GM18508 (cell line): Measurements from ENCODE around the gene CNOT11.

Experiments used
- ATAC-seq: cut with Tn5 transposase; IDR thresholded peaks from one replicate; pipeline ENCODE4 v1.9.1; 2021; ENCODE audit warnings: moderate number of reproducible peaks; ENCODE audit not compliant: insufficient read depth, unreplicated experiment

CNOT11 gene

DNA sequence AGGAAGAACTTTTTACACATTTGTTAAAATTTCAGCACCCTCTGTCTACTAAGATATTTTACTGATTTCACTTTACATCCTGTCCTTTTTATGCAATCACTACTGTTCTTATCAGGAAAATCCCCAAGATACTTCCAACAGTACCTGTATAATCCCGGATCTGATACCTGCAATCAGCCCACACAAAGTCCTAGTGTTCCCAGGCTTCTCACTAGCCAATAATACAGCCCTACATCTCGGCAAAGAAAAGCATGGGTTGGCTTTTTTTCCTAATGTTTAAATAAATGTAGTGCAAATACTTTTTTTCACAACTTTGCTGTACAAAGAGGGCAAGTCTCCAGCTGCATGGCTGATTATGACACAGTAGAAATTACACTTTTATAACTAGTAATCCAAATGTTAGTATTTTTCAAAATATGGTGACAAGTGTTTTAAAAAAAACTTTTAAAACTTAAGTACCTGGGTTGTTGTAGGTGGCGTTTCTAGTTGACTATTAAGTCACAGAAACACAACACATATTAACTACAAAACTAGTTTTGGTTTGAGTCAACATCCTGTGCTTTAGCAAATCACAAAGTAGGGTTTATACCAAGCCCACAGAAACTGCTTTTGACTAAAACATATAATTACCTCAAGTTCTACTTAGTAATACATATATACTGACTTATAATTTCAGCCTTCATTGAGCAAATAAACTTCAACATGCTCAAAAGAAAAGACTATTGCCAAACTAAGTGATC lies 19.5 kb downstream of the CNOT11 start:
- peak; percentile 51 for ATAC-seq

- no peak for ATAC-seq
Observed at GRCh38 chr2:101273056-101273455, 20.4 kb downstream of the CNOT11 start.

DNA sequence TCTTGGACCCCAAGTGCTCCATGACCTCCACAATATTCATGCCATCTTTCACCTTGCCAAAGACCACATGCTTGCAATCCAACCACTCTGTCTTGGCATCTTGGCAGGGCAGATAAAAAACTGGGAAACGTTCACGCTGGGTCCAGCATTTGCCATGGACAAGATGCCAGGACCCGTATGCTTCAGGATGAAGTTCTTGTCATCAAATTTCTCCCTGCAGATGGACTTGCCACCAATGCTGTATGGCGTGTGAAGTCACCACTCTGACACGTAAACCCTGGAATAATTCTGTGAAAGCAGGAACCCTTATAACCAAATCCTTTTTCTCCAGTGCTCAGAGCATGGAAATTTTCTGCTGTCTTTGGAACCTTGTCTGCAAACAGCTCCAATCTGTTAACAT lies 21.5 kb downstream of the CNOT11 start:
- no peak for ATAC-seq

DNA sequence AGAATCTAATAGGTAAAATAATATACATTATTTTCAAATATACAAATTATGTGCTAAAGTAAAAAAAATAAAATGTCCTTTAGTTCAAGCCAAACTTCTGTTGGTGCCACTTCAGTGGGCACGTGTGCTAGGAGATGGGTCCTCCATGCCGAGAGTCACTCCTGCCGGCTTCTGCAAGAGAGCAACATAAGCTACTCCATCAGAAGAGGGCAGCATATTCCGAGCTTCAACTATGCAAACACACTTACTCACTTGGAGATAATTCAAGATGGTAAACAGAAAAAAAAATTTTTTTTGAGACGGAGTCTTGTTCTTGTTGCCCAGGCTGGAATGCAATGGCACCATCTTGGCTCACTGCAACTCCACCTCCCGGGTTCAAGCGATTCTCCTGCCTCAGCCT lies 24.4 kb downstream of the CNOT11 start:
- no peak for ATAC-seq

GRCh38 chr2:101278925-101279324 lies 26.2 kb downstream of the CNOT11 start:
- ATAC-seq: no peak

DNA sequence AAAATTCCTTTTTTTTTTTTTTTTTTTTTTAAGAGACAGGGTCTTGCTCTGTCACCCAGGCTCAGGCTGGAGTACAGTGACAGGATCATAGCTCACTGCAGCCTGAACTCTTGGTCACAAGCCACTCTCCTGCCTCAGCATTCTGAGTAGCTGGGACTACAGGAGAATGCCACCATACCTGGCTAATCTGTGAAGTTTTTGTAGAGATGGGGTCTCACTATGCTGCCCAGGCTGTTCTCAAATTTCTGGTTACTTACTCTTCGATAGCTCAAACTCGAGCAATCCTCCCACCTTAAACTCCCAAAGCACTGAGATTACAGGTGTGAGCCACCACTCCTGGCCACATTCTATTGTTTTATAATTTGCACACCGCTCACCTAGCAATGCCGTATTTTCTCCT lies 28.8 kb downstream of the CNOT11 start:
- no peak for ATAC-seq

DNA sequence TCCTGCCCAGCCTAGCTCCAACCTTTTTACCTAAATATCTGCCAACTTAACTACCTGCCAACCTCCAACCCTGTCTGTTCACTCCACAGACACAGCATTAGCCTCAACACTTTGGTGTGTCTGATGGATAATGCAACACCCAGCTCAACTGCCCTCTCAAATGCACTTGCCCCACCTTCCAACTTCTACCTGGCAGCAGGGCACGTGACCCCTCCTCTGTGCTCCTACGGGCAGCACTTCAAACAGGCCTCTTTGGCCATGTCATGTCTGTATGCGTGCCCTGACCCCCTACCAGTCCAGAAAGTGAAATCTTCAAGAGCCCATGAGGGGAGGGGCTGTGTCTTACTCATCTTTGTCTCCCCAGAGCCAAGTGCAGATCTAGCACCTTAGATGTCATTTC lies 30.3 kb downstream of the CNOT11 start:
- no peak for ATAC-seq

DNA sequence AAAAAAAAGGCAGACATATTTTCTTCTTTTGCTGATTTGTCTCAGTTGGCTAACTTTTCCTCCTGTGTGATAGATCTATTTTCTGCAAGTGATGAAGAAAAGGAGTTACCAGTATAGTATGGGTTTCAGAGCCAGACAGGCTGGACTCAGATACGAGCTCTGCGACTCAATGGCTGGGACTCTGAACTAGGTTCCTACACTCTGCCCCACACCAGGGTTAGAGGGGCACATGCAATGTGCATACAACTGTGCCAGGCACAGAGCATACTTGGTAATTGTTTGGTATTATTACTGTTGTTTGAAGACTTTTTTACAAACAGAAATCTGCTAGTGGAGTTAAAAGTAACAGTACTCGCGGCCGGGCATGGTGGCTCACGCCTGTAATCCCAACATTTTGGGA lies 34.0 kb downstream of the CNOT11 start:
- ATAC-seq: no peak

DNA sequence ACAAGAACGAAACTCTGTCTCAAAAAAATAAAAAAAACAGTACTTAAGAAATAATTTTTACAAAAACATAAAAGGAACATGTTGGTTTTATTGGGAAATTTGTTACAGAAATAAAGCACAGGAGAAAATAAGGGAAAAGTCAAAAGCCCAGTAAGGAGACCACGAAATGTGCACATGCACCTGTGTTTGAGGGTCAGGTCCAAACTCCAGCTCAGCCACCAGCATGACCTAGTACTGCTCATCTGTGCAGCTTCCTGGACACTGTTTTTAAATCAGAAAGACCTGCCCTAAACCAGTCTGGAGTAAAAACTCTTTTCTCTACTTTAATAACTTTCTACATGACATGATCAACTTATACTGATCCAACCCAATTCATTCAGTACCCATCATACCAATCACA lies 34.6 kb downstream of the CNOT11 start:
- no peak for ATAC-seq

DNA sequence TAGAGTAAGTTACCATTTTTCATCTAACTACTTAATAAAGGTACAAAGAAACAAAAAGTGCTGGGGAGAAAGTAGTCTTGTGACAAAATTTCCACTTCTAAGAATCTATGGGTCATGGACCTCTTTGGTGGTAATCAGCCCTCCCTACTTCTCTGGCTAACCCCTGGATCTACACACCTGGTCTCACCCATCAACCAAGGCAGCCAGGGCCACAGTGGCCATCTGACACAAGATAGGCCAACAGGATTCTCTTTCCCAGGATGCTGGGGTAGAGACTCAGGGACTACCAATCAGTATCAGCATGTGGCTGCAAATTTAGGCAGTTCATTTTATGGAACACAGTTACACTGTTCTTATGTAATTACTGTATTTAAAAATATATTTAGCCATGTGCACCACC lies 38.0 kb downstream of the CNOT11 start:
- no peak for ATAC-seq

DNA sequence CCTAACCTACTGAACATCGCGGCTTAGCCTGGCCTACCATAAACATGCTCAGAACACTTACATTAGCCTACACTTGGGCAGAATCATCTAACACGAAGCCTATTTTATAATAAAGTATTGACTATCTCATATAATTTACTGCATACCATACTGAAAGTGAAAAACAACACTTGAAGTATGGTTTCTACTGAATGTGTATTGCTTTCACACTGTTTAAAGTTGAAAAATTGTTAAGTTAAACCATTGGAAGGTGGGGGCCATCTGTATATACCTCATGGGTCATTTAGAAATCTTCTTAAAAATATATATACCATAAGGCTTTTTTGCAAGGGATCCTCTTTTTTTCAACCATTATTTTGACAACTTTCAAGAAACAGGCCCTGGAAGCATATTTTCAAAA lies 39.3 kb downstream of the CNOT11 start:
- ATAC-seq: no peak

DNA sequence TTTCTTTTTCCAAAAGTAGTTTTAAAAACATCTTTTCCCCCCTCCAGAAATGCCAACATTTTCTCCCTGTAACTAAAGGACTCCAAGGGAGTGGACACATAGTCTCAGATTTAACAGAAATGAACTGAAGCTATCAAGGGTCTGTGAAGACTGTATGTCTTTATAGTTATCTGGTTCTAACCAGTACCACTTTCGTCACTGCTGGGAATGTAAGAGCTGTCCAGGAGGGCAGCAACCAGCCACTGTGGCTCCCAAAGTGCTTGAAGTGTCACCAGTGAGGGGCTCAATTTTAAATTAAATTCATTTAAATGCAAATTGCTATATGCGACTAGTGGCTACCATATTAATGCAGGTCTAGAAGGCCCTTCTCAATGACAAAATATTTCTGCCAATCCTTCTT lies 40.9 kb downstream of the CNOT11 start:
- ATAC-seq: no peak

- ATAC-seq: no peak
Observed at GRCh38 chr2:101294861-101295260, 42.2 kb downstream of the CNOT11 start.

DNA sequence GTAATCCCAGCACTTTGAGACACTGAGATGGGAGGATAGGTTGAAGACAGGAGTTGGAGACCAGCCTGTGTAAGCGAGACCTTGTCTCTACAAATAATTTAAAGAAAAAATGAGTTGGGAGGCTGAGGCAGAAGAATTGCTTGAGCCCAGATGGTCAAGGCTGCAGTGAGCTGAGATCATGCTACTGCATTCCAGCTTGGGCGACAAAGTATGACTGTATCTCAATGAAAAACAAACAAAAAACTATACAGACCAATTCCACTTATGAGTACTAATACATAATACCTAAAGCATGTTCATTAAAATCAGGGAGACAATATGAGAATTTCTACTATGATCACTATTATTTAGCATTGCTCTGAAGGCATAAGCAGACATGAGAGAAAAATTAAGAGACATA lies 43.2 kb downstream of the CNOT11 start:
- no peak for ATAC-seq

DNA sequence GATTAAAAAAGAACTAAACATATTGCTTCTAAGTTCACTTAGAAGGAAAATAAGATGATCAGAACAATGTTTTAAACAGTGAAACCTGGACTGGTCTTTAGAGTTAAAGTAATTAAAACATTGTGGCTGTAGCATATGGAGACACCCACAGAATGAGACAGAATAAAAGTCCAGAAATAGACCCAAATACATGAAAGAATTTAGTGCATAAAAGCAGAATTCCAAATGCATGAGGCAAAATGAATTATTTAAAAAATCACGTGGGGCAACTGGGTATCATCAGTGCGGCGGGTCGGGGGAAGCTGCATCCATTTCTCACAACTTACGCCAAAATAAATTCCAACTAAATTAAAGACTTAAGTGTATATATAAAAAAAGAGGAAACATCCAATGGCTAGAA lies 43.7 kb downstream of the CNOT11 start:
- no peak for ATAC-seq

GRCh38 chr2:101297383-101297782 lies 44.7 kb downstream of the CNOT11 start:
- ATAC-seq: no peak

DNA sequence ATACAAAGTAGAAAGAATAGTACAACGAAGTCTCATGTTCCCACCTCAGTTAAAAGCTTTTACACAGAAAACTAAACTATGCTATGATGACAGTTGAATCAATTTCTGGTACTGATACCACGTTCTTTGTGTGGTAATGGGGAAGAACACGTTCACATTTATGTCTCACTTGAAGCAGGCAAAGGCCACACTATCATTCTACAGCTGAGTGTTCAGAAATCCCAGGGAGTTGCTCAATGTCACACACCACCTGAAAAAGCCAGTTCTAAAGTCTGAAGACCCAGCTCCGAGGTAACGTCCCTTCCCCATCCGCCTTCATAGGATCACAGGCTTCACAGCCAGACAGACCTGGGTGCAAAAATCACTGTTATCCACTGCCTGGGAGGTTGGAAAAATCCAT lies 46.9 kb downstream of the CNOT11 start:
- no peak for ATAC-seq

DNA sequence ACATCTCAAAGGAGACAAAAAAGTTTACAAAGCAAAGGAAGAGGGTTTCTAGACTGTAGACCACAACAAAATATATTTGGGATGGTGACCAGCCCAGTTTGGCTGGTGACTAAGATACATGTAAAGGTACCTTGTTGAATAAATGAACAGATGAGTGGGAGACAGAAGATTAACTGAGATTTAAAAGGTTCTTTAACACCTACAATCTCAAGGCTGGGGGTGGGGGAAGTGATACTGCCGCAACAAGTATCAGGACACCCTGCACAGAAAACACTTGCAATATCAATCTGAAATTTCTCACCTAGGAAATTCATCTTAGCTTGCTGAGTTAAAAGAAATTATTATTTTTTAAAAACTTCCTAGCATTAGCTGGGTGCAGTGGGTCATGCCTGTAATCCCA lies 47.5 kb downstream of the CNOT11 start:
- ATAC-seq: no peak

- ATAC-seq: no peak
Observed at GRCh38 chr2:101300836-101301235, 48.1 kb downstream of the CNOT11 start.

DNA sequence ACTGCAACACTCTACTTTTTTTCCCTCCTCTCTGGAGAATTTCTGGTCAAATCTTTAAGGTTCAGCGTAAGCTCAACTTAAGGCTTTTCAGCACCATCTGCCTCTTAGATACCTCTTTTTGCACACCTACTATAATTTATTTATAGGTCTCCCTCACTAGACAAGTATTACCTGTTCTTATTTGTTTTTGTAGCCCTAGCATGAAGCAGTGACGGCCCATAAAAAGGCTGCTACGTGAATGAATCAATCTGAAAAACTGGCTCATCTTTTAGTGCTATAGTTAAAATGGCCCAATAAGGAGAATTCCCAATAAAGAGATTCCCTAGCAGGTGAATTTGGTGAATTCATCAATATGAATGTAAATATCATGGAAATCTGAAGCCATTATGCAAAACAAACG lies 49.3 kb downstream of the CNOT11 start:
- no peak for ATAC-seq

GRCh38 chr2:101303688-101304087 lies 51.0 kb downstream of the CNOT11 start:
- ATAC-seq: no peak

DNA sequence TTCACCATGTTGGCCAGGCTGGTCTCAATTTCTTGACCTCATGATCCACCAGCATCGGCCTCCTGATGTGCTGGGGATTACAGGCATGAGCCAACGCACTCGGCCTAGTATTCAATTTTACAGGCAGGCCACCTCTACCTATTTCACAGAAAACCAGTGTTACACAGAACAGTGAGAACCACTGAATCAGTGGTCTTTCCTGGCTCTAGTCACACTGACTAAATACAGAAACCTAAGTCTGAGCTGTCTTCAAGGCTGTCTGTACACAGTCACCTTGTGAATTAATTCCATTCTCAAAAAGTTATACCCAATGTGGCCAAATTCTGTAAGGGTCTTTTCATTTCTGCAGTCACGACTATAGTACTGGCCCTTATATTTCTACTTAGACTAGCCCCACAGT lies 52.3 kb downstream of the CNOT11 start:
- ATAC-seq: no peak
